Mammary epithelial cell (primary cell): ENCODE data around the gene TRAPPC2L.

ENCODE experiments used
- EZH2 ChIP-seq: IDR thresholded peaks from 2 replicates; pipeline ENCODE4 v1.6.1; 2012; ENCODE audit warnings: low read length, inconsistent platforms, borderline replicate concordance
- TF ChIP-seq, protein P1 (sequence below), 2 donors: IDR thresholded peaks in 1 of 2; conservative IDR thresholded peaks in 1 of 2; 2 replicates each; pipeline ENCODE4 v1.5.1; 2011 to 2012; ENCODE audit warnings: inconsistent platforms in 2 of 2, low read length in 2 of 2, mild to moderate bottlenecking in 2 of 2, control low read depth in 1 of 2, low read depth in 1 of 2; ENCODE audit not compliant: insufficient read depth in 1 of 2; ENCODE audit errors: extremely low read depth in 1 of 2

DNA sequence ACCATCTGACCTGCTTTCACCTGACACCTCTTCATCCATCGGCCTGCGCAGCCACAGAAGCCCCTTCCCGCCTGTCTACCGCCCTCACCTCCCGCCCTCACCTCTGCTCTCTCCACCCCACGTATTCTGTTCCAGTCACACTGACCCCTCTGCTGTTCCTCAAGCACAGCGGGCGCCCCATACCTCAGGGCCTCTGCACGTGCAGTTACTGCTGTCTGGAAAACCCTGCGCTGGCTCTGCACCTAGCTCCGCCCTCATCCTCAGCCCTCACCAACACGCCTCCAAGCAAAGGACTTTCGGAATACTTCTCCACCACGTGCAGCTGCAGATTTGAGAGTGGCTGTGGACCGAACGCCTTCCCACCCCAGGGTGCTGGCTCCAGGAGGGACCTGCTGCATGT is 34.2 kb downstream of the TRAPPC2L start:
- TF ChIP-seq, protein P1, sequence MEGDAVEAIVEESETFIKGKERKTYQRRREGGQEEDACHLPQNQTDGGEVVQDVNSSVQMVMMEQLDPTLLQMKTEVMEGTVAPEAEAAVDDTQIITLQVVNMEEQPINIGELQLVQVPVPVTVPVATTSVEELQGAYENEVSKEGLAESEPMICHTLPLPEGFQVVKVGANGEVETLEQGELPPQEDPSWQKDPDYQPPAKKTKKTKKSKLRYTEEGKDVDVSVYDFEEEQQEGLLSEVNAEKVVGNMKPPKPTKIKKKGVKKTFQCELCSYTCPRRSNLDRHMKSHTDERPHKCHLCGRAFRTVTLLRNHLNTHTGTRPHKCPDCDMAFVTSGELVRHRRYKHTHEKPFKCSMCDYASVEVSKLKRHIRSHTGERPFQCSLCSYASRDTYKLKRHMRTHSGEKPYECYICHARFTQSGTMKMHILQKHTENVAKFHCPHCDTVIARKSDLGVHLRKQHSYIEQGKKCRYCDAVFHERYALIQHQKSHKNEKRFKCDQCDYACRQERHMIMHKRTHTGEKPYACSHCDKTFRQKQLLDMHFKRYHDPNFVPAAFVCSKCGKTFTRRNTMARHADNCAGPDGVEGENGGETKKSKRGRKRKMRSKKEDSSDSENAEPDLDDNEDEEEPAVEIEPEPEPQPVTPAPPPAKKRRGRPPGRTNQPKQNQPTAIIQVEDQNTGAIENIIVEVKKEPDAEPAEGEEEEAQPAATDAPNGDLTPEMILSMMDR (conservative IDR thresholded peaks at IDR 0.05 in 1 of 2, IDR thresholded peaks at IDR 0.05 in 1 of 2; ENCODE audit: extremely low read depth in 1 of 2, insufficient read depth in 1 of 2, low read depth in 1 of 2, low read length in 2 of 2) = no peak
- no peak for TF ChIP-seq EZH2
